ENCODE results near the gene DUSP19.

DNA sequence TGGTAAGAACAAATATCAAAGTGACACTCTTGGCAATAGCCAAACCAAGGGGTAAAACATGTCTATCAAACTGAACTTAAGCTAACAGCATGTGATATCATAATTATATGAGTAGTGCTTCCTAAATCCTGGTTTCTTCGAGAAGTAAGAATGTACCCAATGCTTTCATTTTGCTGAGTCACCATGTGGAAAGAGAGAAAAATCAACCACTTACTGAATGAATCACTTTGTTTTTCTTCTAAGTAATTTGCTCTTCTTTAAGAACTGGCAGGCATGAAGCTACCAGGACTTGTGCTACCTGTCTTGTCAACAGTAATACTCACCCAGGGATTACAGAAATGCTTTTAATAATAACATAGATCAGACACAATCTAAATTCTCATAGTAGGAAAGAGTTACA is 19.0 kb upstream of the DUSP19 start:
- TF ChIP-seq POLR2AphosphoS5 (IDR thresholded peaks at IDR 0.05; ENCODE audit: borderline replicate concordance, low read depth, low read length) (no peak), EZH2 (IDR thresholded peaks at IDR 0.05) (no peak), FOXP2 (optimal IDR thresholded peaks at IDR 0.05; ENCODE audit: control extremely low read depth, extremely low read length, insufficient read depth) (no peak)
